ENCODE data around the gene TPRX1.
"Not testable (repeated sequence)": the region's sequence is repeated elsewhere in the genome, so short reads cannot be mapped to it uniquely, and the experiment has no call there.

Gene TPRX1

GRCh38 chr19:47767349-47767748, 37.0 kb downstream of the TPRX1 start:
- no peak for DNase-seq (ENCODE audit: low read depth in 2 of 2)

DNA sequence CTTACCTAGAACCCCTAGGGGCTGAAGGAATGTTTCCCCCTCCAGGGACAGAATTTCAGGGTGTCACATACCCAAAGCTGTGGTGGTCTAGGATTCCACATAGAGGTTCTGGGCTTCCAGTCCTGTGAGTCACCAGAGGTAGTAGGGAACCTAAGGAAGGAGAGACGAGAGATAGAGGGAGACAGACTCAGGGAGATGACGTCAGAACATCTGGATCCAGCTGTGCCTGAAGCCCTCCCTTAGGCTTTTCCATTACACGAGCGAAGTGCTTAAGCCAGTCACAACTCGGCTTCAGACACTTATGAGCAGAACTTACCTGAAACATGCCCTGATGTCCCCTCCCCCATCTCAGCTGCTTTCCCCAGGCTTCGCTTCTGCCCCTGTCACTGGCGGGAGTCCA, 37.7 kb downstream of the TPRX1 start:
- DNase-seq (ENCODE audit: low read depth in 2 of 2) = no peak

DNA sequence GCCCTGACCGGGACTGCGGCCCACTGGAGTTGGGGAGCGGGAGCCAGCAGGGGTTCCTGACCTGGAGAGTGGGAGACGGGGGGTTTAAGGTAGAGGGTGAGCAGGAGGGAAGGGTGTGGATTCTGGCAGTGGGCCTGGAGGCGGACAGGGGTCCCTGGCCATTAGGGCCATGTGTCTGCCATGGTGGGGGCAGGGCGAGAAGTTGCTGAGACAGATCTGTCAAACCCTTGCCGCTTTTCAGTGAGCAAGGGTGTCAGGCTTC, 38.1 kb downstream of the TPRX1 start:
- no peak for DNase-seq (ENCODE audit: low read depth in 2 of 2)

DNA sequence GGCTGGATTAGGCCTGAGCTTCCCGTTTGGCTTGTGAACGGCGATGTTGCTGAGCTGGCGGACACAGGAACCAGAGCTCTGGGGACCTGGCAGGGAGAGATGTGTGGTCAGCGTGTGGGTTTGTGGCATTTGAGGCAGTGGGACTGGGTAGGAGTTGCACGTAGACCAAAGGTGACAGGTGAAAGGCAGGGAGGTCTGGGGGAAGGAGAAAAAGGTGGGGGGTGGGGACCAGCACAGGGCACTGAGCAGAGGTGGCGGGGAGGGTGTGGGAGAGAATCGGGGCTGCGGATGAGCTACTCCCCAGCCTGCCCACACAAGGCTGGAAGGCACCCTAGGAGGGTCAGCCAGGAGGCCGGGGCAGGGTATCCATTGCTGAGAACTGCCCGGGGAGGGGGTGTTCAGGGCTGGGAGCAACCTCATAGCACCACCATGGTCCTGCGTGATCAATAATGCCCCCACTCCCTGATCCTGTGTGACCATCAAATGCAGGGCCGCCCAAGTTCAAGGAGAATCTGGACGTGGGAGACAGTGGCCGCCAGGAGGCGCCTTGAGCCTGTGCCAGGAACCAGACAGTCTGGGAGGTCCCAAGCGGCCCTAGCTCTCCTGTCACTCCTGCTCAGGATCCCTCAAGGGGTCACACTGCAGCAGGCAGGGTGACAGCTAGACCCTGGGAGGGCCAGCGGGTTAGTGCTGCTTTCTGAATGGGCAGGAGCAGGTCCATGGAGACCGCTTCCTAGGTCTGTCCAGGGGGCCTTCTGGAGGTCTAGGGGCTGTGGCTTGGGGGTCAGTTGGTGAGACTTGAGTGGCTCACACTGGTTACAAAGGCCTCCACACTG, 38.6 kb downstream of the TPRX1 start:
- peak in 1 of 2 donors; percentile 22 for DNase-seq (ENCODE audit: low read depth in 2 of 2)

- DNase-seq (ENCODE audit: low read depth in 2 of 2) = not testable (repeated sequence)
Observed at GRCh38 chr19:47764705-47765104, 39.6 kb downstream of the TPRX1 start.

DNA sequence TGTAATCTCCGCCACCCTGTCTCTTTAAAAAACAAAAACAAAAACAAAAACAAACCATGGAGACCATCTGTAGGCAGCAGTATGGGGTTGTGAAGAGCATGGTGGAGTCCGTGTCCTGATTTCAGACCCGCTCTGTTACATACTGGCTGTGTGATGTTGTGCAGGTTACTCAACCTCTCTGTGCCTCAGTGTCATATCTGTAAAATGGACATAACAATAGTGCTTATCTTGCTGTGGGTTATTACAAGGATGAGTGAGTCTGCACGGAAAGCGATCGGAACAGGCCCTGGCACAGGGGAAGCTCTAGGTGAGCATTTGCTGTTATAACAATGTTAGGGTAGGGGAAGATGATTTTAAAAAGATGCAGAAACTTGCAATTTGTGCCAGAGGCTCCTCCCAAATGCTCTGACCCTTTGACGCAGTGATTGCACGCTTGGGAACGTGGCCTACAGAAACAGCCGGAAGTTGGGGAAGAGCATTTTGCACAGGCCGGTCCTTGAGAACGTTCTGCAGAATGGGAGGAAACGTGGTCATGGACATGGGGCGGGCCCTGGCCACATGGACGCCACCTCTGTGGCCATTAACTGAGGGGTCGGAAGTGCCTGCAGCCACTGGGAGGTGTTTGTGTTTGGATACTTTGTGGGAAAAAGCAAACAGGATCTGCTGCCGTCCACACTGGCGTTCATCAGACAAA, 41.6 kb downstream of the TPRX1 start:
- DNase-seq (ENCODE audit: low read depth in 2 of 2) = no peak

- no peak for DNase-seq (ENCODE audit: low read depth in 2 of 2)
Observed at GRCh38 chr19:47762151-47762550, 42.2 kb downstream of the TPRX1 start.

- DNase-seq (ENCODE audit: low read depth in 2 of 2) = no peak
Observed at GRCh38 chr19:47761566-47761965, 42.8 kb downstream of the TPRX1 start.

GRCh38 chr19:47760632-47760999, 43.7 kb downstream of the TPRX1 start:
- DNase-seq (ENCODE audit: low read depth in 2 of 2) = no peak

- no peak for DNase-seq (ENCODE audit: low read depth in 2 of 2)
Observed at GRCh38 chr19:47758443-47758804, 45.9 kb downstream of the TPRX1 start.

- no peak for DNase-seq (ENCODE audit: low read depth in 2 of 2)
Observed at GRCh38 chr19:47757617-47758442, 46.5 kb downstream of the TPRX1 start.

GRCh38 chr19:47756953-47757608, 47.3 kb downstream of the TPRX1 start:
- DNase-seq (ENCODE audit: low read depth in 2 of 2) = no peak

- DNase-seq (ENCODE audit: low read depth in 2 of 2) = no peak
Observed at GRCh38 chr19:47756627-47756929, 47.8 kb downstream of the TPRX1 start.

DNA sequence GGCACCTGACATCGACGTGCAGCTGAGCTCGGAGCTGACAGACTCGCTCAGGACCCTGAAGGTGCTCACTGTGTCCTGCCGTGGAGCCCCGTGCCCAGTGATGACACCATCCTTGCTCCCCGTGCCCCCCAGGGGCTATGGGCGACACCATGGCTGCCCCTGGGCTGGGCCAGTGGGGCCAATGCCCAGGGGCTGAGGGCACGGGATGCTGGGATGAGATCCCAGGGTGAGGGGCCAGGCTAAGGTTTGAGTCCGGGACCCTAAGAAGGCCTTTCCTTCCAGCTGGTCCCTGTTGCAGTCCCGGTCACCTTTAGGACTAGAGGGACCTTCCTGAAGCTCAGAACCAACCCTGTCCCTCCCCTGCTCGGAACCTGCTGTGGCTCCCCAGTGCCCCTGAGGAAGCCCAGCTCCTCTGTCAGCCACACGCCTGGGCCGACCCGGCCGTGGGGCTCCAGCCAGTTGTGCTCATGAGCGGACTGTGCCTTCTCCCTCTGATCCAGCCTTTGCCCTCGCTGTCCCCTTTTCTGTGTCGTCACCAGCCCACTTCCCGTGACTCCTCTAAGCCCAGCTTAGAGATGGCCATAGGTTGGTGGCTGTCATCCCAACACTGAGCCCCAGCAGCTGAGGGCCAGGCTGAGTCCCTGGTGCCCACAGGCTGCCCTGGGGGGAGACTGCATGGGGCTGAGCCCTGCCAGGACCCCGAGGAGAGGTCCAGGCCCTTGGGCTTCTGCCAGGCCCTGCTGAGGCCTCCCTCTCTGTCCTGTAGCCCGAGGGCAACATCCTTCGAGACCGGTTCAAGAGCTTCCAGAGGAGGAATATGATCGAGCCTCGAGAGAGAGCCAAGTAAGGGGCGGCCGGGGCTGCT, 48.4 kb downstream of the TPRX1 start:
- no peak for DNase-seq (ENCODE audit: low read depth in 2 of 2)

DNA sequence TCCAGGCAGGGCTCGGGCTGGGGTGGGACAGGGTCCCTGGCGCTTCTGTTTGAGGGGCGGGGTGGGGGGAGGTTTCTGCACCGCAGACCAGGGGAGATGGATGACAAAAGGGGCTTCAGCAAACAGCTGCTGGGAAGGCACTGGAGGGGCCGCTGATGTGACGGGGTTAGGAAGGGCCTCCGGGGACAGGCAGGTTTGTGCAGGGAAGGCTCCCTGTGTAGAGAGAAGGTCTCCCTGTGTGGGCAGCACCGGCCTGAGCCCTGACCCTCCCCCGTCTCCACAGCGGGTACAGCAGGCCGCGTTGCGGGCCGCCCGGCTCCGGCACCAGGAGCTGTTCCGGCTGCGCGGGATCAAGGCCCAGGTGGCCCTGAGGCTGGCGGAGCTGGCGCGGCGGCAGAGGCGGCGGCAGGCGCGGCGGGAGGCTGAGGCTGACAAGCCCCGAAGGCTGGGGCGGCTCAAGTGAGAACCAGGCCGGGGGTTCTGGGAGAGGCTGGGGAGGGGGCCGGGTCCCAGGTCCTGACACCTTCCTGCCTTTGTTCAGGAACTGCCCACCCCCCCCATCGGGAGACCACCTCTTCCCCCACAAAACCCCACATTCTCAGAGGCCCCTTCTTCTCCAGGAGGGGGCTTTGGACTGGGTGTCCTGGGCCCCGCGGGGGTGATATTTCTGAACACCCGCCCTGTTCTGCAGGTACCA, 49.1 kb downstream of the TPRX1 start:
- DNase-seq (ENCODE audit: low read depth in 2 of 2) = no peak

GRCh38 chr19:47754206-47755064, 49.9 kb downstream of the TPRX1 start:
- DNase-seq (ENCODE audit: low read depth in 2 of 2) = no peak

- no peak for DNase-seq (ENCODE audit: low read depth in 2 of 2)
Observed at GRCh38 chr19:47752440-47753211, 51.7 kb downstream of the TPRX1 start.

All from activated CD4-positive, alpha-beta T cell treated with anti-CD3 and anti-CD28 coated beads for 24 hours (primary cell).